Measurements from ENCODE around the gene KCNMA1.
A peak's percentile ranks its signal among the peaks of the same experiment; 100 is the strongest.

The KCNMA1 gene

GRCh38 chr10:77111611-77112550 is 525.7 kb downstream of the KCNMA1 start:
- DNase-seq (ENCODE audit: low spot score): peak; percentile 69

- DNase-seq (ENCODE audit: low spot score): no peak
Observed at GRCh38 chr10:77110757-77111156, 526.9 kb downstream of the KCNMA1 start.

GRCh38 chr10:77109351-77109994 is 528.1 kb downstream of the KCNMA1 start:
- DNase-seq (ENCODE audit: low spot score): no peak

- DNase-seq (ENCODE audit: low spot score): no peak
Observed at GRCh38 chr10:77106676-77107075, 530.9 kb downstream of the KCNMA1 start.

- no peak for DNase-seq (ENCODE audit: low spot score)
Observed at GRCh38 chr10:77105761-77106221, 531.8 kb downstream of the KCNMA1 start.

GRCh38 chr10:77104459-77104980 is 533.1 kb downstream of the KCNMA1 start:
- peak; percentile 61 for DNase-seq (ENCODE audit: low spot score)

GRCh38 chr10:77103213-77103612 is 534.4 kb downstream of the KCNMA1 start:
- no peak for DNase-seq (ENCODE audit: low spot score)

GRCh38 chr10:77101341-77101740 is 536.3 kb downstream of the KCNMA1 start:
- no peak for DNase-seq (ENCODE audit: low spot score)

- DNase-seq (ENCODE audit: low spot score): no peak
Observed at GRCh38 chr10:77099136-77099535, 538.5 kb downstream of the KCNMA1 start.

- DNase-seq (ENCODE audit: low spot score): no peak
Observed at GRCh38 chr10:77097625-77098024, 540.0 kb downstream of the KCNMA1 start.

- DNase-seq (ENCODE audit: low spot score): no peak
Observed at GRCh38 chr10:77093126-77093525, 544.5 kb downstream of the KCNMA1 start.

- no peak for DNase-seq (ENCODE audit: low spot score)
Observed at GRCh38 chr10:77091597-77092165, 545.9 kb downstream of the KCNMA1 start.

- DNase-seq (ENCODE audit: low spot score): no peak
Observed at GRCh38 chr10:77090381-77091356, 546.9 kb downstream of the KCNMA1 start.

- no peak for DNase-seq (ENCODE audit: low spot score)
Observed at GRCh38 chr10:77087366-77087765, 550.2 kb downstream of the KCNMA1 start.

GRCh38 chr10:77086081-77086480 is 551.5 kb downstream of the KCNMA1 start:
- no peak for DNase-seq (ENCODE audit: low spot score)

GRCh38 chr10:77085344-77085743 is 552.3 kb downstream of the KCNMA1 start:
- no peak for DNase-seq (ENCODE audit: low spot score)

- DNase-seq (ENCODE audit: low spot score): no peak
Observed at GRCh38 chr10:77084431-77085144, 553.0 kb downstream of the KCNMA1 start.

- no peak for DNase-seq (ENCODE audit: low spot score)
Observed at GRCh38 chr10:77082601-77083252, 554.9 kb downstream of the KCNMA1 start.

GRCh38 chr10:77081481-77081891 is 556.1 kb downstream of the KCNMA1 start:
- no peak for DNase-seq (ENCODE audit: low spot score)

GRCh38 chr10:77080361-77081027 is 557.1 kb downstream of the KCNMA1 start:
- no peak for DNase-seq (ENCODE audit: low spot score)
